HG03108 (cell line): Measurements from ENCODE around the gene PUM1.

Experiments
- ATAC-seq: cut with Tn5 transposase; IDR thresholded peaks from one replicate; pipeline ENCODE4 v1.9.1; 2021; ENCODE audit warnings: moderate library complexity; ENCODE audit not compliant: unreplicated experiment

Gene PUM1

GRCh38 chr1:30908316-30908695, 157.2 kb downstream of the PUM1 start:
- ATAC-seq: no peak

- ATAC-seq: no peak
Observed at GRCh38 chr1:30907481-30908315, 157.8 kb downstream of the PUM1 start.

DNA sequence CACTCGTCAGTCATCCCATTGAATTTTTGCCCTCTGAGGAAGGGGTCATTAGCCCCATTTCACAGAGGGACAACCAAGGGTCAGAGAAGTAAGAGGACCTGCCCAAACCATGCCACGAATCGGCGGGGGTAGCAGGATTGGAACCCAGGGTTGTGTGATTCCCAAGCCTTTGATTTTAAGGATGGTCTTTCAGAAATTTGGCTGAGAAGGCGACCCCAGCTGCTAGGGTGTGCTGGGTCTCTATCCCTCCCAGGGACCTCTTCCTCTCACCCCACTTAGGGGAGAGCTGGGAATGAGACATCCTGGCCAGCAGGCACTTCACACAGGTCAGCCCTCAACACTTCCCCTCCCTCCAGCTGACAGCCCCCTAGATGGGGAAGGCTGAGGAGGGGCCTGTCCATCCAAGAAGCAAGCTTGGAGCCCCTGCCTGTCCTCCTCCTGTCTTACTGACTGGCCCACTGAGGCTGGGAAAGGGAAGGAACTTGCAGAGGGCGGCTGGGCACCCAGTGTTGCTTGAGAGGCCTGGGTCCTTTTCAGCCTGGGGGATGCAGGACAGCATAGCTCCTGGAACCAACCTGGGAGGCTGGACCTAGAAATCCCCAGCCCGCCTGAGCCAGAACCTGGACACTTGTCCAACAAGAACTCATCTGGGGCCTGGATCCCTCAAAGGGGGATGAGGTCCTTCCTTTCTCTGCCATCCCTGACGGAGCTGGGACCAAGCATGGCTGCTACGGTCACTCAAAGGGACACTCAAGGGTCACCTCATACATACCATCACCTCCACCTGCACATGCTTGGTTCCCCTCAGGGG, 158.7 kb downstream of the PUM1 start:
- no peak for ATAC-seq

DNA sequence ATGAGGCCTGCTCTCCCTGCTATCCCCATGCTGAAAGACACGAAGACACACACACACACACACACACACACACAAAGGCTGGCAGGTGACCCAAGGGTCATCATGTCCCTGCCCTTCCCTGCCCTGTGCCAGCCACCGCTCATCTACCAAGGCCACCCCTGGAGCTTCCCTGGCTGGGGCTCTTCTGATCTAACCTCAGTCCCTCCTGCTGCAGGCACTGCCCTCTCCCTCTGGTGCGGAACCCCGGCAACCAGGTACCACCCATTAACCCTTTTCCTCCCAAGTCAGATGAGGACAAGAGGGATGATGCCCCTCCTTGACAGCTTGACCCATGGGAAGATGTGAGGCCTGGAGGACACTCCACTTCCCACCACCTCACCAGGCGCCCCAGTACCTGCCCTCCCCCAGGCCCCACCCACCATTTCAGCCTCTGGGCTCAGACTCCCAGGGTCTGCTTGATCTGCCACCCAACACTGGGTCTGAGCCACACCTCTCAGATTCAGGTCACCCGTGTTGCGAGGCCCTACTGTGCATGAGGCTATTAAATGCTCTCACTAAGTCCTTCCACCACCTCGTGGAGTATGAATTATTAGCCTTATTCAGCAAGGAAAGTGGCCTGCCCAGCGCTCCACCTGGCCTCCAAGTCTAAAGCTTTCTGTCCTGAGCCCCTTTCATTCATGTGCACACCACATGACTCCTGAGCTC, 159.4 kb downstream of the PUM1 start:
- no peak for ATAC-seq

- no peak for ATAC-seq
Observed at GRCh38 chr1:30905403-30905802, 160.1 kb downstream of the PUM1 start.

DNA sequence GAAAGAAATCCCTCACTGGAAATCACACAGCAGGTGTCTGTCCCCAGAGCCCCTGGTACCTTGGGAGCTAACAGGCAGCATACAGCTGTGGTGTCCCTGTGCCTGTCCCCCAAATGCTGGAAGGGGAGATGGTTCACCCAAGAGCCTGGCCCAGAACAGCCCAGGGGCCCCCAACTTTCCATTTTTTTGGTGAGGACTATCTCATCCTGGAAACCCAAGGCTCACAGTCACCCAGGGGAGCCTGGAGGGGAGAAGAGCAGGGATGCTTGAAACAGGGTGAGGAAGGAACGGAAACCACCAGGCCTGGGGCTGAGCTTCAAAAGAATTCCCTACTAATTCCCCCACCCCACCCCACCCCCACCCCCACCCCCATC, 160.6 kb downstream of the PUM1 start:
- ATAC-seq: no peak

DNA sequence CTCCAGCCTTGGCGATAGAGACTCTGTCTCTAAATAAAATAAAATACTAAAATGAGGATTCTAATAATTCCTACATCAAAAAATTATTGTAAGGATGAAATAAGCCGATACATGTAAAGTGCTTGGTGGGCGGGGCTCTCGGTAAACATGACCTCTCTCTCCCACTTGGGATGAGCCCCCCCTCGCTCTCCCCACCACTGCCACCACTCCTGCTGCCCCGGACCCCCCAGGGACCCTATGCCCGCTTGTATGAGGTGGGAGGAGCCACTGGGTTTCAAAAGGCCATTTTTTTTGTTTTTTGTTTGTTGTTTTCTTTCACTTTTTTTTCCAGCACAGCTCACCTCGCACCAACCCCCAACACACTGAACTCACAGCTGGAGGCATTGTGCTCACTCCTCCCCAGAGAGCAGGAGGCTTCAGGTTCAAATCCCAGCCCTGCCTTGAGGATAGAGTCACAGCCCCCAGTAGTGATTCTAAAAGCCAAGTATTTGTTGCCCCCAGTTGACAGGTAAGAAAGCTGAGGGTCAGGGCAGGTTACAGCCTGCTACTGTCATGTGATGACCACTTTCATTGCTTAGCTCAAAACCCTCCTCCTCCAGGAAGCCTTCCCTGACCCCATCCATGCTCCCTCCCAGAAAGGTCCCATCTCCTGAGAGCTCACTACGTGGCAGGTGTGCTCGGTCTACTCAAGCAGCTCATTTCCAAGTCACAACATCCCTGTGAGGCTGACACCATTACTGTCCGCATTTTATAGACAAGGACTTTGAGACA, 161.1 kb downstream of the PUM1 start:
- ATAC-seq: no peak

GRCh38 chr1:30903343-30904034, 162.0 kb downstream of the PUM1 start:
- ATAC-seq: no peak

- ATAC-seq: no peak
Observed at GRCh38 chr1:30902593-30903290, 162.8 kb downstream of the PUM1 start.

GRCh38 chr1:30901798-30902581, 163.5 kb downstream of the PUM1 start:
- ATAC-seq: no peak

DNA sequence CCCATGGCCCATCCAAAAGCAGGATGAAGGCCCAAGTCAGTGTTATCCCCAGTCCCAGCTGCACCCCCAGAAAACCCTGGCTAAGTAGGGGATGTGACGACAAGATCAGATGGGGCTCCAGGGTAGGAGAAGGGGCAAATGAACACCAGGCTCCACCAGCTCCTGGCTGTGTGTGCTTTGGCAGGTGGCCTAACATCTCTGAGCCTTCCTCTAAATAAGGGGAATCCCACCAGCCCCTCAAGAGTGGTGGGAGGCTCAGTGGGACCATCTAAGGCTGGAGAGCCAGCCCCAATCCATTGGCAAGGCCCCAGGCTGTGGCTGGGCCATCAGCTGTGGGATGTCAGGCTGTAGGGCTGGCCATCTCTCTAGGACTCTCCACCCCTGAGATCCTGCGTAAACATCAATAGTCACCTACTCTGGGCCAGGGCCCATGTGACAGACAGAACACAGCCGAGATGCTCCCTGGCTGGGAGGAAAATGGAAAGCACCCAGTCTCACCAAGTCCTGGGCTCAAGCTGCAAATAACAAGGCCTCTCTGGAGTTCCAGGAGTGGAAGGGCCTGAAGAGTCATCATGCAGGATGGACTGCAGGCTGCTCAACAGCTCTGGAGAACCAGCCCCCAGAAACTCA, 164.5 kb downstream of the PUM1 start:
- ATAC-seq: no peak

- no peak for ATAC-seq
Observed at GRCh38 chr1:30900486-30900885, 165.0 kb downstream of the PUM1 start.

DNA sequence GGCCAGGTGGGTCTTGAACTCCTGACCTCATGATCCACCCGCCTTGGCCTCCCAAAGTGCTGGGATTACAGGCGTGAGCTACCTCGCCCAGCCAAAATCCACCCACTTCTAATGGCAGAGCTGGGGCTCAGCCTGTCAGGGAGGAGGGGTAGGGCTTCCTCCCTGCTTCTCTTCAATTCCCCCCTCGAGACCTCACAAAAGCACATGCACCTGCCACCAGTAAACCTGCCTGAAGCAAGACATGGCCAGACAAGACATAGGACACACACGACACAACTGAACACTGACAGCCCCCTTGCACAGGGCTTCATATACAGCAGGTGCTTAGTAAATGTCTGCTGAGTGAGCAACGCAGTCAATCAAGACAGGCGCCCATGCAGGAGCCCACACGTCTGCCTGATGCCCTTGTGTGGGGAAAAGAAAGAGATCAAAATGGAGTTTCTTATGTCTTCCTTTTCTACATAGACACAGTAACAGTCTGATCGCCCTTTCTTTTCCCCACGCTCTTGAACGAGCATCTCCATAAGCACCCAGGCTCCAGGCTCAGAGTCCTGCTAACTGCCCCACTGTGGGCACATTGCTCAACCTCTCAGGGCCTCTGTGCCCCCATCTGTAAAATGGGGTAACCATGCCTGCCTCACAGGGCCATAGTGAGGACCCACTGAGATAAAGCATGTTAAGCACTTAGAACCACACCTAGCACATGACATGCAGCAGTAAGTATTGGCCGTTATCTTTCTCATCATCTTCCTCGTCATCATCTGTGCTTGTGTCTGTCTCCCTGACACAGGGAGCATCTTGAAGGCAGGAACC, 165.7 kb downstream of the PUM1 start:
- ATAC-seq: no peak

GRCh38 chr1:30898031-30898815, 167.3 kb downstream of the PUM1 start:
- no peak for ATAC-seq

- ATAC-seq: no peak
Observed at GRCh38 chr1:30896905-30897304, 168.6 kb downstream of the PUM1 start.

DNA sequence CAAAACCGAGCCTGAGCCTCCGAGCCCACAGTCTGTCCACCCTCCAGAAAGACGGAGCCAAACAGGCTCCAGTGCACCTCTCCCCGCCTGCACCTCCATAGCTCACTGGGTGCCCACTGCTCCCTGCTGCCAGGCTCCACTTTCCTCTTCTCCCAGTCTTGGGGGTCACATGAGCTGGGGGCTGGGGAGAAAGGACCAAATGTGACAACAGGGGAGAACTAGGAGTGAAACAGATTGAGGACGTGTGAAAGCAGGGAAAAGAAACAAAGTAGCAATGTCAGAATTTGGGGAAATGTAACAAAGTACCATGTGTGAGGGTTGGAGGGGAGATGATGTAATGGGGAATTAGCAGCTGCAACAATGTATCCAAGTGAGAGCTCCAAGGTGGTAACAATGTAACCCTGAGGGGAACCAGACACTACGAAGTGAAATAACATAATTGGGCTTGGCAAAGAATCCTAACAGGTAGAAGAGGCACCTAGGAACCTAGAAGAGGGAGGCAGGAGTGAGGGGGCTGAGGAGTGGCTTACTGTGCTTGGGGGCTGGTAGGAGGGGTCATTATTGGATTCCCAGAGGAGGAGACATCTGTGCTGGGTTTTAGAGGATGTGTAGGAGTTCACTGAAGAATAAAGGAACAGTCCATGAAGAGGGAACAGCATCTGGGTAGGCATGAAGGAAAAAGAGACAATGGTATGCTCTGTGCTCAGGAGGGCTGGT, 169.4 kb downstream of the PUM1 start:
- no peak for ATAC-seq
